Measurements from ENCODE around the gene DLST.

- TF ChIP-seq, protein P1, sequence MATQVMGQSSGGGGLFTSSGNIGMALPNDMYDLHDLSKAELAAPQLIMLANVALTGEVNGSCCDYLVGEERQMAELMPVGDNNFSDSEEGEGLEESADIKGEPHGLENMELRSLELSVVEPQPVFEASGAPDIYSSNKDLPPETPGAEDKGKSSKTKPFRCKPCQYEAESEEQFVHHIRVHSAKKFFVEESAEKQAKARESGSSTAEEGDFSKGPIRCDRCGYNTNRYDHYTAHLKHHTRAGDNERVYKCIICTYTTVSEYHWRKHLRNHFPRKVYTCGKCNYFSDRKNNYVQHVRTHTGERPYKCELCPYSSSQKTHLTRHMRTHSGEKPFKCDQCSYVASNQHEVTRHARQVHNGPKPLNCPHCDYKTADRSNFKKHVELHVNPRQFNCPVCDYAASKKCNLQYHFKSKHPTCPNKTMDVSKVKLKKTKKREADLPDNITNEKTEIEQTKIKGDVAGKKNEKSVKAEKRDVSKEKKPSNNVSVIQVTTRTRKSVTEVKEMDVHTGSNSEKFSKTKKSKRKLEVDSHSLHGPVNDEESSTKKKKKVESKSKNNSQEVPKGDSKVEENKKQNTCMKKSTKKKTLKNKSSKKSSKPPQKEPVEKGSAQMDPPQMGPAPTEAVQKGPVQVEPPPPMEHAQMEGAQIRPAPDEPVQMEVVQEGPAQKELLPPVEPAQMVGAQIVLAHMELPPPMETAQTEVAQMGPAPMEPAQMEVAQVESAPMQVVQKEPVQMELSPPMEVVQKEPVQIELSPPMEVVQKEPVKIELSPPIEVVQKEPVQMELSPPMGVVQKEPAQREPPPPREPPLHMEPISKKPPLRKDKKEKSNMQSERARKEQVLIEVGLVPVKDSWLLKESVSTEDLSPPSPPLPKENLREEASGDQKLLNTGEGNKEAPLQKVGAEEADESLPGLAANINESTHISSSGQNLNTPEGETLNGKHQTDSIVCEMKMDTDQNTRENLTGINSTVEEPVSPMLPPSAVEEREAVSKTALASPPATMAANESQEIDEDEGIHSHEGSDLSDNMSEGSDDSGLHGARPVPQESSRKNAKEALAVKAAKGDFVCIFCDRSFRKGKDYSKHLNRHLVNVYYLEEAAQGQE (IDR thresholded peaks at IDR 0.05), result no peak
- TF ChIP-seq, protein P2, sequence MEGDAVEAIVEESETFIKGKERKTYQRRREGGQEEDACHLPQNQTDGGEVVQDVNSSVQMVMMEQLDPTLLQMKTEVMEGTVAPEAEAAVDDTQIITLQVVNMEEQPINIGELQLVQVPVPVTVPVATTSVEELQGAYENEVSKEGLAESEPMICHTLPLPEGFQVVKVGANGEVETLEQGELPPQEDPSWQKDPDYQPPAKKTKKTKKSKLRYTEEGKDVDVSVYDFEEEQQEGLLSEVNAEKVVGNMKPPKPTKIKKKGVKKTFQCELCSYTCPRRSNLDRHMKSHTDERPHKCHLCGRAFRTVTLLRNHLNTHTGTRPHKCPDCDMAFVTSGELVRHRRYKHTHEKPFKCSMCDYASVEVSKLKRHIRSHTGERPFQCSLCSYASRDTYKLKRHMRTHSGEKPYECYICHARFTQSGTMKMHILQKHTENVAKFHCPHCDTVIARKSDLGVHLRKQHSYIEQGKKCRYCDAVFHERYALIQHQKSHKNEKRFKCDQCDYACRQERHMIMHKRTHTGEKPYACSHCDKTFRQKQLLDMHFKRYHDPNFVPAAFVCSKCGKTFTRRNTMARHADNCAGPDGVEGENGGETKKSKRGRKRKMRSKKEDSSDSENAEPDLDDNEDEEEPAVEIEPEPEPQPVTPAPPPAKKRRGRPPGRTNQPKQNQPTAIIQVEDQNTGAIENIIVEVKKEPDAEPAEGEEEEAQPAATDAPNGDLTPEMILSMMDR (IDR thresholded peaks at IDR 0.05), result no peak
- TF ChIP-seq POLR2A (IDR thresholded peaks at IDR 0.05; ENCODE audit: low read length) (no peak), RAD21 (conservative IDR thresholded peaks at IDR 0.05 in 1 of 2, IDR thresholded peaks at IDR 0.05 in 1 of 2) (no peak), NR3C1 (IDR thresholded peaks at IDR 0.05) (no peak)
Observed at GRCh38 chr14:74852922-74853530, 28.7 kb upstream of the DLST start.
